ENCODE results near the gene SLC34A3. TPM values are rescaled to one million over a fixed set of nuclear protein-coding genes. Genes with fewer than 3 reads are reported as not detected.

SLC34A3 gene
- total RNA-seq, 2 experiments from 2014 or later: not detected

DNA sequence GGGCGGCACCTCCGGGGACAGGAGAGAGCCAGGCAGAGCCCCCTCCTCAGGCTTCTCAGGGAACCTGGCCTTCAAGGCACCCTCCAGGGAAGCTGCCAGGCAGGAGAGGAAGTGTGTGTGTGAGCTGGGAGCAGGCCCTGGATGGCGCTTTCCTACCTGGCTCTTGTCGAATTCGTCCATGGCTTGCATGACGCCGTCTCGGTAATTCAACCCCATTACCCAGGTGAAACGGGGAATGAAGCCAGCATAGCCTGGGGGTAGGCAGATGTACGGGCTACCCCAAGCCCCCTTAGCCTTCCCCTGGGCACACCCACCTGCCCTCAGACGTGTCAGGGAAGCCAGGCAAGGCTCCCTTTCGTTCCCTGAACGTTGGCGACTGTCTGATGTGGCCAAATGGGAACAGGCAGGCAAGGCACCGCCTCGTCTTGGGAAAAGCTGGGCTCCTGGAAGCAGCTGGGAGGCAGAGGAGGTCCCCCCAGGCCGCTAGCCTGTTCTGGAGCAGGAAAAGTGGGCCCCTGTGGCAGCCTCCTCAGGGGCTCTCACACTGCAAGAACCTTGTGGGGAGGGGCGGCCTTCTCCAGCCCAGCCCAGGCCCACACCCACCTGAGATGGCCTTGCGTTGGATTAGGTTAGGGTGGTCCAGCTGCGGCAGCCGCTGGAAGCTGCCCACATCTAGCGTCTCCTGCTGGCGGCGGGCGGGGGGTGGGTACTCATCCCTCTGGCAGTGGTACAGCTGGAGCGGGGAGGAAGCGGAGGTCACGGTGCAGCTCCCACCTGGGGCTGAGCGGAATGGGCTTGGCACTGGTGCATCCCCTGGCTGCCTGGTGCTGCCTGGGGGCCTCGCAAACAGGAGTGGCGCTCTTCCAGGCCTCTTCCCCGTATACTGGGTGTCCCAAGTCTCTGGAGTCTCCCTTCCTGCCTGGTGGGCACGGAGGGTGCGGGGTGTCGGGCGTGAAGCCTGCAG lies 14.1 kb downstream of the SLC34A3 start:
- intact Hi-C loops (cut with micrococcal nuclease): no loop called here
- Mint-ChIP-seq H3K9me3 (no peaks in the 10 kb centered on the region), H3K36me3 (ENCODE audit: low read depth) (peaks cover 25% of the 10 kb centered on the region), H3K4me3 (no peak overlapping the region), H3K27ac (no peak overlapping the region), H3K4me1 (ENCODE audit: low read depth) (peaks cover 21% of the 10 kb centered on the region), H3K27me3 (no peaks in the 10 kb centered on the region)
- TF ChIP-seq CTCF (IDR thresholded peaks at IDR 0.05): no peak
- ATAC-seq (no peak), DNase-seq (no peak)
- ChIA-PET CTCF (interaction anchor here (1.0 to 1.7 kb wide), 2 partner anchors 8 to 177 kb away, joined by 3 to 6 read pairs; no protein-coding TSS in a partner anchor), POLR2A (interaction anchor here (1.1 to 7.6 kb wide), 3 partner anchors 9 to 115 kb away, joined by 3 to 113 read pairs (median 3); partner anchors contain the start of genes NELFB and STPG3)

DNA sequence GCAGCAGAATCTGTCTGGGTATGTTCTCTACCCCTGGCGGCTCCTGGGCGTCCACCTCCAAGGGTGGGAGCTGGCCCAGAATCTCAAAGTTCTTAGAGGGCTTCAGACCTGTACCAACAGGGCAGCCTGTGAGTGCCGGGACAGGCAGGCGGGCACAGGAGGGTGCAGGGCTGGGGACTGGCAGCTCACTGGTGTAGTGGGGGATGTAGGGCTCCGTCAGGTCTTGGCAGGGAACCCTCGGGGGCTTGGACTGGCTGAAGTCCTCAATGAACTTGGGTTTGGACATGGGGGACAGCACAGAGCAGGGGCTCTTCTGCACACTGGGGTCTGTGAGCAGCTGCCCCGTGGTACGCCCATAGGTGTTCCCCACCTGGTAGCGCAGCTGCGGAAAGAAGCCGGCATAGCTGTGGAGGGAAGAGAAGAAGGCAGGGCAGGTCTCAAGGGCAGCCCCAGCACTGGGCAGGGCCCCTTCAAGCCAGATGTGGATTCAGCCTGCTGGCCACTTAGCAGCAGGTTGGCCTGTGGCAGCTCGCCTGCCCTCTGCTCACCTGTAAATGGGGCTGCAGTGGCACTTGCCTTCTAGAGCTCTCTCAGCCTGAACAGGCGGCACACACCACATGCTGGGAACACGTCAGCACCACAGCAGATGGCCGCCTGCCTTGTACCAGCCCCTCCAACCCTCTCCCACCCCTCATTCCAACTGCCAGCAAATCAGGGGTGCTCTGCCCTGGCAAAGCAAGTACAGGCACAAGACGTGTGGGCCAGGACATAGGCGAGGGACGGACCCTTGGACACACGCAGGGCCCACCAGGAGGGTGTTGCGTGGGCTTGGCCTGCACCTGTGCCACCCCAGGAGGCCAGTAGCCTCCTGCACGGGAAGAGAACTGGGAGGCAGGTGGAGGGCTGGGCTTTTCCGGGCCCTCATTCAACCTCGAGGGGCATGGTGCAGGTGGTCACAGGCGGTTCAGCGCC lies 15.0 kb downstream of the SLC34A3 start:
- ATAC-seq: no peak
- H3K4me3 Mint-ChIP-seq: no peak overlapping the region
- peaks cover 21% of the 10 kb centered on the region for H3K4me1 Mint-ChIP-seq (ENCODE audit: low read depth)
- POLR2A ChIA-PET: interaction anchor here (1.1 to 1.4 kb wide), 2 partner anchors 10 kb away, joined by 3 to 4 read pairs; partner anchors contain the start of gene NELFB
- TF ChIP-seq CTCF (IDR thresholded peaks at IDR 0.05): no peak
- peaks cover 25% of the 10 kb centered on the region for H3K36me3 Mint-ChIP-seq (ENCODE audit: low read depth)
- H3K27ac Mint-ChIP-seq: no peak overlapping the region
- H3K9me3 Mint-ChIP-seq: no peaks in the 10 kb centered on the region
- DNase-seq: no peak
- CTCF ChIA-PET: interaction anchor here (1.0 to 1.7 kb wide), 2 partner anchors 9 to 178 kb away, joined by 3 to 6 read pairs; no protein-coding TSS in a partner anchor
- H3K27me3 Mint-ChIP-seq: no peaks in the 10 kb centered on the region
- intact Hi-C loops (cut with micrococcal nuclease): no loop called here

DNA sequence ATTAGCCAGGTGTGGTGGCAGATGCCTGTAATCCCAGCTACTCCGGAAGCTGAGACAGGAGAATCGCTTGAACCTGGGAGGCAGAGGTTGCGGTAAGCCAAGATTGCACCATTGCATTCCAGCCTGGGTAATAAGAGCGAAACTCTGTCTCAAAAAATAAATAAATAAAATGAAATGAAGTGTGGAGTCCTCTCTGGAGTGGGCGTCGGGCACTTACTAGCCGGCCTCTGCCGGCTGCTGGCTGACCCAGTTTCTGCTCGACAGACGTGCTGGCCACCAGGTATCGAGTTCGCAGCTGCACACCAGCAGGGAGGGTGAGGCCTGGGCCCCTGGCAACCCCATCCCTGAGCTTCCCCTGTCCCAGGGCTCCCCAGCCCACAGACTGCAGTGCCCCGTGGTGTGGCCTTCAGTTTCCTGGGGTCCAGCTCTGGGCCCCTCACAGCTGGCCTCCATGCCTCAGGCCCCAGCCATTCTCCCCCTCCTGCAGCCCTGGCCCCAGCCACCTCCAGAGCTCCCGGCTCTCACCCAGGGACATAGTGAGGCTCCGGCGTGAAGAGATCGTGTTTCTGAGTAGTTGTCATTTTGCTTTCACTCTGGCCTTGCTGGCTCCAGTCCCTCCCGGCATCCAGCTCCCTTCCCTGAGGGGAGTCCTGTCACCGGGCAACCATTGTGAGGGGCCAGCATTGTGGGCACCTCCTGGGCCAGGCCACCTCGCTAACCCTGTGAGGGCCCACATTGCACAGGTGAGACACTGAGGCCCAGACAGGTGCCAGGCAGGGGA lies 16.6 kb downstream of the SLC34A3 start:
- CTCF ChIA-PET: interaction anchor here (0.9 to 1.1 kb wide), 2 partner anchors 11 to 20 kb away, joined by 3 read pairs; partner anchors contain the start of gene RNF224
- H3K4me1 Mint-ChIP-seq (ENCODE audit: low read depth): peaks cover 16% of the 10 kb centered on the region
- no peaks in the 10 kb centered on the region for H3K9me3 Mint-ChIP-seq
- H3K27me3 Mint-ChIP-seq: no peaks in the 10 kb centered on the region
- POLR2A ChIA-PET: interaction anchor here (0.7 kb wide), 1 partner anchor 9 kb away, joined by 3 read pairs; no protein-coding TSS in a partner anchor
- DNase-seq (no peak), ATAC-seq (no peak)
- intact Hi-C loops (cut with micrococcal nuclease): no loop called here
- no peak overlapping the region for H3K4me3 Mint-ChIP-seq
- peaks cover 16% of the 10 kb centered on the region for H3K36me3 Mint-ChIP-seq (ENCODE audit: low read depth)
- no peak for TF ChIP-seq CTCF (IDR thresholded peaks at IDR 0.05)
- no peak overlapping the region for H3K27ac Mint-ChIP-seq

DNA sequence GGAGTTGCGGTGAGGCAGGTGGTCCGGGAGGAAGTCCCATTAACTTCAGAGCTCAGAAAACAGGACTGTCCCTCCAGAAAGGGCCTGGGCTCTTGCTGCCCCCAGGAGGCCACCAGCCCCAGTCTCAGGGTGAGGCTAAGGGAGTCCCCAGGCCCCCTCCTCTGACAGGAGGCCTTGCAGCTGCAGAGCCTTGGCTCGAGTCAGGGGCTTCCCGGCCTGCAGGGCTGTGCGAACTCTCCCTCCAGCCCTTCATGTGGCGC lies 17.1 kb downstream of the SLC34A3 start:
- ATAC-seq: no peak
- Mint-ChIP-seq H3K9me3 (no peaks in the 10 kb centered on the region), H3K4me3 (no peak overlapping the region), H3K27ac (no peak overlapping the region), H3K36me3 (ENCODE audit: low read depth) (peaks cover 11% of the 10 kb centered on the region), H3K27me3 (no peaks in the 10 kb centered on the region), H3K4me1 (ENCODE audit: low read depth) (peaks cover 11% of the 10 kb centered on the region)
- DNase-seq: no peak
- no peak for TF ChIP-seq CTCF (IDR thresholded peaks at IDR 0.05)
- ChIA-PET POLR2A (interaction anchor here (0.7 kb wide), 1 partner anchor 9 kb away, joined by 3 read pairs; no protein-coding TSS in a partner anchor), CTCF (interaction anchor here (0.9 kb wide), 1 partner anchor 11 kb away, joined by 3 read pairs; no protein-coding TSS in a partner anchor)
- intact Hi-C loops (cut with micrococcal nuclease): no loop called here

Measured in activated CD8-positive, alpha-beta T cell treated with anti-CD3 and anti-CD28 coated beads for 36 hours (primary cell).